DMS53 treated with DMSO at 0.1 percent for 48 hours (cell line): ENCODE data around the gene PTPRT.

ENCODE experiments used
- DNase-seq: peaks from one replicate; lab custom pipeline; 2025; ENCODE audit not compliant: unreplicated experiment; lab: John Stamatoyannopoulos, UW

PTPRT gene

DNA sequence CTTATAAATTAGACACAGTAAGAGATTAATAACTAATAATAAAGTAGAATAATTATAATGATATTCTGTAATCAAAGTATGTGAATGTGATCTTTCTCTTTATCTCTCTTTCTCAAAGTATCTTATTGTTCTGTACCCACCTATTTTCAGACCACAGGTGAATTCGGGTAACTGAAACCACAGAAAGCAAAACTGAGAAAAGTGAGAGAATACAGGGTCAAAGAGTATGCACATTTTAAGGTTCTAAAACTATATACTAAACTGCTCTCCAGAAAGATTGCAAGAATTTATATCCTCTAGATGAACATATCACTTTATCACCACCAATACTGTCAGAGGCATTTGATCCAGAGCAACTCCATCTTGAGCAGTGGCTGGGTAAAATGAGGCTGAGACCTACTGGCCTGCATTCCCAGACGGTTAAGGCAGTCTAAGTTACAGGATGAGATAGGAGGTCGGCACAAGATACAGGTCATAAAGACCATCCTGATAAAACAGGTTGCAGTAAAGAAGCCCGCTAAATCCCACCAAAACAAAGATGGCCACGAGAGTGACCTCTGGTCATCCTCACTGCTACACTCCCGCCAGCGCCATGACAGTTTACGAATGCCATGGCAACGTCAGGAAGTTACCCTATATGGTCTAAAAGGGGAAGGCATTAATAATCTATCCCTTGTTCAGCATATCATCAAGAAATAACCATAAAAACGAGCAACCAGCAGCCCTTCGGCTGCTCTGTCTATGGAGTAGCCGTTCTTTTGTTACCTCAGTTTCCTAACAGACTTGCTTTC is 211.3 kb downstream of the PTPRT start:
- DNase-seq: no peak

DNA sequence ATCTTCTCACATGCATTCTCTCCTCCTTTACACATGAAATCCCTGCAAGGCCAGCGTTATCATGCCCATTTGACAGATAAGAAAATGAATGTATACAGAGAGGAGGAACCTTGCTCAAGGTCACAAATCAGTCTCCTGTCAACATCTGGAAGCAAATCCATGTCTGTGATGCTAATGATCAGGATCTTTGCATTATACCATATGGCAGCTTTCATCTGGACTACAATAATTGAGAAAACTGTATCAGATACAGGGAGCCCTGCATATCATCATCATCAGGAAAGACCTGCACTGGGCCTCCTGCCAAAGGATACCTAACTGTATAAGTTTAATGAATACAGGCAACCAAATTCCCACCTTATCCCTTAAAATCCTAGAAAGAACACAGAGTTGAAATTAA is 213.7 kb downstream of the PTPRT start:
- DNase-seq: no peak

DNA sequence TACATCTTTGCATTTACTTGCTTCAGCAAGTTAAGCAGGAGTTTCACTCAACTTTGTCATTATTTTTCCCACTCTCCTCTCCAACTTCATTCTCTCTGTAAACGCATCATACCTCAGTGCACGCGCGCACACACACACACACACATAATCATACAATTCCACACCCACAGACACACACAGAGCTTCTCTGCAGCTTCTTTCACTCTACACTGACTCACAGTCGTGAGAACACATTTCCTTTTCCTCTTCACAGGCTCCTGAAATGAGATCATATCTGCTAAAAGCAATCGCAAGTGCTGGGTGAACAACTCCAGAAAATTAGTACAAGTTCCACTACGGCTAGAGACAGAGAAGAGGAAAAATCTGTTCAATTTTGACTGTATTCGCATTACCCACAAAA is 215.4 kb downstream of the PTPRT start:
- DNase-seq: no peak

DNA sequence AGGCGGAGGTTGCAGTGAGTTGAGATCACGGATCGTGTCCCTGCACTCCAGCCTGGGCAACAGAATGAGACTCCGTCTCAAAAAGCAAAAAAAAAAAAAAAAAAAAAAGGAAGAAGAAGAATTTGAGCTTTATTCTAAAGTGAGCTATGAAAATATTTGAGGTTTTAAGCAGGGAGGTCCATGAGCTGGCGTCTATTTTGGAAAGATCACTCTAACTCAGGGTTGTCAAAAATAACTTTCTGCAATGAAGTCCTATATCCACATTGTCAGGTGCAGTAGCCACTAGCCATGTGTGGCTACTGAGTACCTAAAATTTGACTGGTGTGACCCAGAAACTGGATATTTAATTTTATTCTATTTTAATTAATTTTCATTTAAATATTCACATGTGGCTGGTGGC is 217.1 kb downstream of the PTPRT start:
- no peak for DNase-seq

DNA sequence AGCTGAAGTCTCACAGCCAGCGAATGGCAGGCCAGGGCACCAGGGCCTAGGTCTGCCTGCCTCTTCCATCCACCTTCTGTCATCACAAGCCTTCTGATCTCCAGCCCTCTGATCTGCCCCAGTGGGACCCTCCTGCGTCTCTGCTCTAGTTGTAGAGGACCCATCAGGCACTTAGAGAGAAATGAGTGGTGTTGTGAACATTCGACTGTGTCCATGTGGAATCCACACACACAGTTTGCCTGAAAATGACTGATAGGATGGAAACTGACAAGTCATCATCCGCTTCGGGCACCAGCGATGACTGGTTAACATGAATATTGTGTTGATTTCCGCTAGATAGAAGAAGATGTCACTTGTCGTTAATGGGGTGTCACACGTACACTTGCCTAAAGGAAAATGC is 221.0 kb downstream of the PTPRT start:
- DNase-seq: no peak

DNA sequence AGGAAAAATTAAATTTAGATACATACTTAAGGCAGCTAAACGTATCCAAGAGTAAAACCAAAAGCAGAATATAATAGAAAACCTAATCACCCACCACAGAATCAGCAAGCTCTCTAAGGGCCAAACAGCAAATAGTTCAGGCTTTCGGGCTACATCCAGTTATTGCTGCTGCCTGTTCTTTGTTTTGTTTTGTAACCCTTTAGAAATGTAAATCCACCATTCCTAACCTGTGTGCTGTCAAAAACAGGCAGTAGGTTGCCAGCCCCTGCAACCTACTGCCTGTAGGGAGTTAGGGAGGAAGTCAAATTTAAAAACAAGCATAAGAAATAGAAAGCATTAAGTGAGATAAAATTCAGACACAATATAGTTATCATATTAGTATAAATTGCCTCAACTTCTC is 225.9 kb downstream of the PTPRT start:
- DNase-seq: no peak

DNA sequence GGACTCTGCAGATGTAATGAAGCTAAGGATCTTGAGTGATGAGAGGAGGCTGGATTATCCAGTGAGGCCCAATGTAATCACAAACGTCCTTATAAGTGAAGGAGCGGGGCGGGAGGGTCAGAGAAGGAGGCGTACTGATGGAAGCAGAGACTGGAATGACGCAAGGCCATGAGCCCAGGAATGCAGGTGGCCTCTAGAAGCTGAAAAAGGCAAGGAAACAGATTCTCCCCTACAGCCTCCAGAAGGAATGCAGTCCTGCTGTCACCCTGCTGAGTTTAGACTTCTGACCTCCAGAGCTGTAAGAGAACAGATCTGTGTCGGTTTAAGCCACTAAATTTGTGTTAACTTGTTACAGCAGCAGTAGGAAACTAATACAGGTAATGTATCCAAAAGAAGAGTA is 227.9 kb downstream of the PTPRT start:
- DNase-seq: no peak

DNA sequence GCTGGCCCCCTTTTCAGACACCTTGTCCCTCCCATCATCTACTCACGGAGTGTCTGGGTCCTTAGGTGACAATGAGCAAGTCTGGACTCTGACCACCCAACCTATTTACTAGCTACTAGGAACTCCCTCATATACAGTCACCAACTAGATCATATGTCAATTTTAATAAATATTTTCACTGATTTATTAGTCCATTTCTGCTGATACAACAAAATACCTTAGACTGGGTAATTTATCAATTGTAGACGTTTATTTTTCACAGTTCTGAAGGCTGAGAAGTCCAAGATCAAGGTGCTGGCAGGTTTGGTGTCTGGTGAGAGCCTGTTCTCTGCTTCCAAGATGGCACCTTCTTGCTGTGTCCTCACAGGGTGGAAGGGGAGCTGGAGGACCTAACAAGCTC is 229.7 kb downstream of the PTPRT start:
- DNase-seq: no peak

DNA sequence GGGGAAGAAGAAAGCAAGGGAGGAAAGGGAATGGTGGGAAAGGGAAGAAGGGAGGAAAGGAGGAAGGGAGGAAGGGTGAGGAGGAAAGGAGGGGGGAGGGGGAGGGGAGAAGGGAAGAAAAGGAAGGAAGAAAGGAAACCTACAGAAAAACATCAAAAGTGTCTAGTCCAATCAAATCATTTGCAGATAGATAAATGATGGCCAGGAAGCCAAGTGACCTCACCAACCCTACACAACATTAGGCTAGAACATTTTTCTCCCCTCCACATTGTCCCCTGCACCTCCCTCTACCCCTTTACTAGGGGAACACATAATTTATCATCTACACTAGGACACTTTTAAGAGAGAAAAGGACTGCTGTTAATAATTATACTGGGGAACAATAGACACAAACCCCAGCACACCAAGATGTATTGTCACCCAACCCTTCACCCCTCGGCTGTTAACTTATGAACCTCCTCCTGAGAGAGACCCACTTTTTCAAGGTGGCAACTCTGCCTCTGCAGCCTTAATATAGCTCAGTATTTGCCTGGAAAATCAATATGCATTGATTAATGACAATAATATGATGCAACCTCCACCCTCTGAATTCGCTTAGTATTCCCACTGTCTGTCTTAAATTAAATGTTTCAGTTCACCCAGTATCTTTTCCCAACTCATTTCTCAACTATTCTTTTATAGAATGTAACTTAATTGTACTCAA is 231.2 kb downstream of the PTPRT start:
- DNase-seq: no peak

DNA sequence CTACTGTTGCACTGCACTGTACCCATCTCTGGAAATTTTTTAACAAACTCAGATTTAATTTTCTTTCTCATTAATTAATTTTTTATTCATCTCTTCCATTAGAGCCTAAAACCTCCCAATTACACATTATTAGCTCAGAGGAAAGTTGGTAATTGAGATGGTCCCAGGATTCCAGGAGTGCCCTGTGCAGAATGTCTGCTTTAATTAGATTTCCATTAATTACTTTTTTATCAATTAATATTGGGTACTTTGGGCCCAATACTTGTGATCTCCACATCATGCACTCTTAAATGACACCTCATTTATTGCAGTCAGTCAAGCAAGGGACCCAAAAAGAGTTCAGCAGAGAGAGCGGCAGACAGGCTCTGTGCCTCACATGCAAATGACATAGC is 232.0 kb downstream of the PTPRT start:
- DNase-seq: no peak

DNA sequence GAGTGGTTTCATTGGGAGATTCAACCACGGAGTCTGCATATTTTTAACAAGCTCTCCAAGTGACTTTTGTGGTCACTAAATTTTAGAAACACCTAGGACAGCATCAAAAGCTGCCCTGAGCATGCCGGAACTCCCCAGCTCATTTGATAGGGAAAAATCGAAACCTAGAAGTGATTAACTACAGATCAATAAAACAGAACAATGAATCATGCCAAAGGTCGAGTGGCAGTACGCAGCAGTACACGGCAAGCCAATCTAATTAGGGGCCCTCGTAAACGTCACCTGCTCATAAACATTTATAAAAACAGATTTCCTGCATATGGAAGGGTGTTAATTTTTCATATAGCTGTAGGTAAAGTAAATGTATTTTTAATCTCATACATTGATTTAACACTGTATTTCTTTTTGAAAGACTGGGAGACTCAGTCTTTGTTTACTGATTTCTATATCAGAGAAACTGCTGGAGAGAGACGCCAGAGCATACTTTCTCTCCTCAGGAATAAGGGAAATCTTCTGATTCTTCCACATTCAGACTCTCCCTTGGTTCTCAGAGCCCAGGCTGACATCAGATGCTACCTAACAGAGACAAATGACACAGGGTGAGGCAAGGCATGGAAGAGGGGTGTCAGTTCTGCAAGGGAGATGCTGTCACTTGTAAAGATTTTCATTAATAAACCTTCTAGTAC is 232.5 kb downstream of the PTPRT start:
- DNase-seq: no peak

DNA sequence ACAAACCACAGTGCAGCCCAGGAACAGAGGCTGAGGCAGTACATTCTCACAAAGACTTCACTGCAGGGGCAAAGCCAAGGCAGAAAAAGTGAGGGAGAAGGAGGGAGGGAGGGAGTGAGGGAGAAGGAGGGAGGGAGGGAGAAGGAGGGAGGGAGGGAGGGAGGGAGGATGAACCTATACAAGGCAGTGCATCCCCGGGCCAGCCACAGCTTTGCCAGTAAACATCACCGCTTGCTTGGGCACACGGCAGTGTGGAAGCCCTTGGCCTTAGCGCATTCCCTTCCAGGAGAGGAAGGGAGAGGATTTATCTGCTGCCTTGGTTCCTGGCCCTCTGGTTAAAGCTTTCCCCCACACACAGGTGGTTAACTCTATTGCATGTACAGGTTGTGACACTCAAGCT is 234.0 kb downstream of the PTPRT start:
- no peak for DNase-seq

DNA sequence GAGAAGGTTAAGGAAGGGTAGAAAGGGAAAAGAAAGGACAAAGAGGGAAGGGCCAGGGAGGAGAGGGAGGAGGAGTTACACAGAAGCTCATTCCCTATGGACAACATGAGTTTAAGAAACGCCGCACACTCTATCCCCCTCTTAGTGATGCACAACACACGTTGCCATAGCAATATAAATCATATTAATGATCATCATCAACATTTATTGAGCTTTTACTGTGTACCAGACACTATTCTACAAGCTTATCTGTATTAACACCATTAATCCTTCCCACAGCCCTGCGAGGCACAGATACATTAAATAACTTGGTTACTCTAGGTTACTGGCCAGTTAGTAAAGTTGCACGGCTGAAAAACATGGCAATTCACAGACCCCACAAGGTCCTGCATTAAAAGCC is 234.8 kb downstream of the PTPRT start:
- no peak for DNase-seq

DNA sequence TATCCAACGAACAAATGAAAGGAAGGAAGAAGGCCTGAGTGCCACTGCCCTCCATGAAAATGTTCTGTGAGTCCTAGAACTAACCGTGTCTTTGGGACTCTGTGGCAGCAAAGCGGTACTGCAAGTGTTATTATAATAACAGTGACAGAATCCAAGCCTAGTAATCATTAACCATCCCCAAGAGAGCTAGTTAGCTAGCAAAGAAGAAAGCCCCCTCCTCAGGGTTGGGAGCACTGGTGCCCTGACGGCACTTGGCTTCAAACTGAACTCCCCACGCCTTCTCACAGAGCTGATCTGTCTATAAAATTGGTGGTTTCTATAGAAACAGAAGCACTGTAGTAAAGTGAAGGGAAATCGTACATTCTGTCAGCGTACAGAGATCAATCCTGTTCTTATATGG is 239.8 kb downstream of the PTPRT start:
- DNase-seq: no peak

DNA sequence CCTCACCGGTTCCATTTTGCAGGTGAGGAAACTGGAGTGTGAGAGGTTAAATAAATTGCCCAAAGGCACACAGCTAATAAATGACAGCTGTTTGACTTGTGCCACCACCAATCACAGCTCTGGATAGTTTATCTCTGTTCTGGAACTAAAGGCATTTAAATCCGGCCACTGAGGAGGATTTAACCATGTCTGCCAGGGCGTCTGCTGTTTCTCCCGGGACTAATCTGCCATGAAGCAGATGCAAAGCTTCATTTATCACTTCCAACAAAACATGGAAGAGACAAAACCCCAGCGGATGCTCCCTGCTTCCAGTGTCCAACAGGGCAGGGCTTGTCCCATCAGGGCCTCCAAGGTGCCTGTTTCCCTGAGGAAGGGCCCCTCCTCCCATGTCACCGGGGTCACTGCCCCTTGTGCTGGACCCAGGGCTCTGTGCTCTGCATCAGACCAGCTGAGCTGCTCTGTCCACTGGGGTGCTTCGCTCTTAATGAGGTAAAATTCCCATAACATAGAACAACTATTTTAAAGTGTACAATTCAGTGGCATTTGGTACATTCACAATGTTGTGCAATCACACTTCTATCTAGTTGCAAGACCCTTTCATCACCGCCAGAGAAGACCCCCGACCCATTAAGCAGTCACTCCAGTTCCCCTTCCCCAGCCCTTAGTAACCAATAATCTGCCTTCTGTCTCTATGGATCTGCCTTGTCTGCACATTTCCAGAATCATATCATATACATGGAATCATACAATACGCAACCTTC is 244.3 kb downstream of the PTPRT start:
- no peak for DNase-seq

DNA sequence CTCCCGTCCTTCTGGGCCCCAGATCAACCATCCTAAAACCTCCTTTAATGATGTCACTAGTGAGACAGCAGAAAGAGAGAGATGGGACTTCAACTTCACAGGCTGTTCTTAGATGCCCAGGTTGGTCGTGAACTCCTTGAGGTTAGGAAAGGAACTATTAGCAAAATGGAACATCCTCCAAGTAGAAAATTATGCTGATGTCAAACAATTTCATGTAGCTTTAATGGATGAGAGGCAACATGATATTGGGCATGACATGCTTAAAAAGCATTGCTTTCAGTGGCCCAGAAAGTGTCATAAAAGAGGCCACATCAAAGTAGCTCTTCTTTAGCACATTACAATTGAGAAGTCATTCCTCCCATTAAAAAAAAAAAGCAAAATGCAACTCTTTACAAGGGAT is 248.1 kb downstream of the PTPRT start:
- DNase-seq: no peak

DNA sequence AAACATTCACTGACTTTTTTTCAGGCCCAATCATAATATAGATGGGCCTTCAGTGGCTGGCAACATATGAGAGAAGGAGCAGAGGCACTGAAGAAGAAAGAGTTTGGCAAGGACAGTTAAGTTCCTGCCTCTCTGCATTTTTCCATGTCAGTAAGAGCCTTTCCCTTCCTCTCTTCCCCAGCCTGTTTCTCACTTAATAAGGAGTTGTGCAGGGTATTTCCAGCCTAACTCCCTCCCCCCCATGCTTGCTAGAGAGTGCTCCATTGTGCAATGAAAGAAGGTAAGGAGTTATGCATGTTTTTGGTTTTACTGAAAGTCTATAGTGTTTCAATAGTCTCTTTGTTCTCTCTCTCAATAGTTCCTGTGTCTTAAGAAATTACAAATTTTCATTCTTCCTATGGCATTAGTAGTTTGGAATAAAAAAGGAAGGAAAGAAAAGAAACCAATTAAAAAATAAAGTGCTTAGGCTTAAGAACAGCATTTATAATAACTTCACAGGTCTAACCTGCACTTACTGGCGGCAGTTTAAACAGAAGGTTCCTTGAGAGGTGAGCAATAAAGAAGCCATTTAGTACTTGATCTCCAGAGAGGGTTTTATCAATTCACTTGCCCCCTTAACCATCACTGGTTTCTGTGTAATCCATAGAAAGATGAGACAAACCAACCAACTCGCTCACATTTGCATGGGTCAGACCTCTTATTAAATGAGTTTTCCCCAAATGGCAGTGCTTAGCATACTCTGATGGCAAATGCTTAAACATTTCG is 251.1 kb downstream of the PTPRT start:
- DNase-seq: no peak

DNA sequence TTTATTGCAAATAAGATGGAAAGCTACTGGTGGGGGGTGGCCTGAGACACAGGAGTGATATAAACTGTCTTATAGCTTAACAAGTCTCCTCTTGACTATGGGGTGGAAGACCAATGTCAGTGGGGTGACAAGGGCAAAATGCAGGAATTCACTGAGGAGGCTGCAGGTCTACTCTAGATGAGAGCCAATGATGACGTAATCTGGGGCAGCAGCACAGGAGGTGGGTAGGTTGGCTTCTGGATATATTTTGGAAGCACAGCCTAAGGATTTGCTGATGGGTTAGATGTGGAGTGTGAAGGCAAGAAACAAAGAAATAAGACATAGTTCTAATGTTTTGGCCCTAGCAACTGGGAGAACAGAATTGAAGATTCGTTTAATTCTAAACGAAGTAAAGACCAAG is 253.2 kb downstream of the PTPRT start:
- no peak for DNase-seq

DNA sequence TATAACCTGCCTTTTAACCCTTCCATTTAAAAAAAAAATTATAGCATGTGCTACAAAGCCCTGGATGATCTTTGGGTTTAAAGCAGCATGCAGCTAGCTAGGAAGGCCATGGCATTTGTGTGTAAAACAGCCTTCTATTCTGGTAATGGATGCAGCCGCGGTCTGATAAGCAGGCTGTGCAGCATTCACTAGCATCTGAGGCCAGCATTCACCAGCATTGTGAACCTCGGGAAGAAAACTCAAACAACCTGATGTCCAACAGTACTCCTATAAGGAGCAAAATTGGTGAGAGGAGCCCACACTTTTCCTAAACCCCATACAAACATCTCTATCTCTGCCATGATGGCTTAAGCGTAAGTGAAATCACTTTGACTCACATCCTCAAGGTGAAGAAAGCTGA is 265.5 kb downstream of the PTPRT start:
- DNase-seq: no peak

DNA sequence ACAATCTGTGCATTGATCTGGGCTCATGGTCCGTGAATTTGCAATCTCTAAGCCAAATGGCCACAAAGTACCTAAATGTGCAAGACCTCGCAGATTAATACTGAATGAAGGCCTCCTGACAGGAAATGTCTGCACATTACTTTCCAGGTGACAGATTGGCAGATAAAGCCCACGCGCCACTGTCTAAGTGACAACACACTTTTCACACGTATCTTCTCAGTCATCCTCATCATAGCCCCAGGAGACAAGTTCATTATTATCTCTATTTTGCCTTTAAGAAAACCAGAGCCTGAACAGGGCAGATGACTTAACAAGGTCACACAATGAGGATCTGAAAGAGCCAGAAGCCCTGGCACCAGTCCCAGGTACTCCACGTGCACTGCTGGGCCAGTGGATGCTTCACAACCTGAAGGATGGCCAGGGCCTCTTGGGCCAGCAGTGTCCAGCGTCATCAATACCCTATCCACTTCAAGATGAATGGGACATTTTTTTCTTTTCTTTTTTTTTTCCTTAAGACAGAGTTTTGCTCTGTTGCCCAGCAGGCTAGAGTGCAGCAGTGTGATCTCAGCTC is 266.3 kb downstream of the PTPRT start:
- no peak for DNase-seq
